ENCODE measurements around the gene SOX5.

Gene SOX5

DNA sequence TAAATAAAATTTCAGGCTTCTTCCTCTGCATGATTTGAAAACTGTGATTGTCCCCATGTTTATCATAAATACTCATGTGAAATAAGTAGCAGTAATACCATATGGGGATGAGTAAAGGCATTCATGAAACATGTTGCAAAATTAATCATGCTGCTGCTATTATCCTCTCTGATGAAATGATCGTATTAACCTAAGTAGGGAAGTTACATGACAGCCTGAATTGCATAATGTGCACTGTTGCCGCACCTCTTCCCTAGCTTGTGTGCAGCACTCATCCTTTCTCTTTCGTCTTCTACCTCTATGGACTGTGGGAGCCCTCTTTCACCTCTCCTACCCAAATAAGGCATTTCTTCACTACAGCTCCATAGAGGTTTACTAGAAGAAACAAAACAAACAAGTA, 367.6 kb downstream of the SOX5 start:
- no peak for DNase-seq (ENCODE audit: low read depth in 2 of 2)
- TF ChIP-seq, protein P1, sequence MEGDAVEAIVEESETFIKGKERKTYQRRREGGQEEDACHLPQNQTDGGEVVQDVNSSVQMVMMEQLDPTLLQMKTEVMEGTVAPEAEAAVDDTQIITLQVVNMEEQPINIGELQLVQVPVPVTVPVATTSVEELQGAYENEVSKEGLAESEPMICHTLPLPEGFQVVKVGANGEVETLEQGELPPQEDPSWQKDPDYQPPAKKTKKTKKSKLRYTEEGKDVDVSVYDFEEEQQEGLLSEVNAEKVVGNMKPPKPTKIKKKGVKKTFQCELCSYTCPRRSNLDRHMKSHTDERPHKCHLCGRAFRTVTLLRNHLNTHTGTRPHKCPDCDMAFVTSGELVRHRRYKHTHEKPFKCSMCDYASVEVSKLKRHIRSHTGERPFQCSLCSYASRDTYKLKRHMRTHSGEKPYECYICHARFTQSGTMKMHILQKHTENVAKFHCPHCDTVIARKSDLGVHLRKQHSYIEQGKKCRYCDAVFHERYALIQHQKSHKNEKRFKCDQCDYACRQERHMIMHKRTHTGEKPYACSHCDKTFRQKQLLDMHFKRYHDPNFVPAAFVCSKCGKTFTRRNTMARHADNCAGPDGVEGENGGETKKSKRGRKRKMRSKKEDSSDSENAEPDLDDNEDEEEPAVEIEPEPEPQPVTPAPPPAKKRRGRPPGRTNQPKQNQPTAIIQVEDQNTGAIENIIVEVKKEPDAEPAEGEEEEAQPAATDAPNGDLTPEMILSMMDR (IDR thresholded peaks at IDR 0.05; ENCODE audit: low read depth, low read length), result no peak
- no peak overlapping the region for H3K4me3 ChIP-seq (replicated peaks in 1 of 2; ENCODE audit: low read depth in 2 of 2, low read length in 2 of 2)

DNA sequence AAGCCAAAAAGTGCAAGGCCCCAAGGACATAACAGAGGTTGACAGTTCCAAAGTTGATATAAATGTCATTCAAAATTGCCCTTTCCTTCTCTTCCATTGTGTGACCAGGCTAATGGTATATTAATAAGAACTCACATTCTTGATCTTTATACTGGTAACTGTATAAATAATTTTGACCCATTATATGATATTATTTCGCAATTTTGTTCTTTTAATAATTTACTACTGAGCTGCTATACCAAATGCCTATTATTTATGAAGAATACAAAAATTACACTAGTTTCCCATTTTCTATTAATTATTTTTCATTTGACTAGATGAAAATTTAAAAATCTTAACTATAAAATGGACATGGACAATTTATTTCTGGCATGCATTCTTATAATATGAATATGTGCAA, 370.2 kb downstream of the SOX5 start:
- no peak overlapping the region for H3K4me3 ChIP-seq (replicated peaks in 1 of 2; ENCODE audit: low read depth in 2 of 2, low read length in 2 of 2)
- DNase-seq (ENCODE audit: low read depth in 2 of 2), result no peak
- TF ChIP-seq, protein P1 (IDR thresholded peaks at IDR 0.05; ENCODE audit: low read depth, low read length), result no peak

DNA sequence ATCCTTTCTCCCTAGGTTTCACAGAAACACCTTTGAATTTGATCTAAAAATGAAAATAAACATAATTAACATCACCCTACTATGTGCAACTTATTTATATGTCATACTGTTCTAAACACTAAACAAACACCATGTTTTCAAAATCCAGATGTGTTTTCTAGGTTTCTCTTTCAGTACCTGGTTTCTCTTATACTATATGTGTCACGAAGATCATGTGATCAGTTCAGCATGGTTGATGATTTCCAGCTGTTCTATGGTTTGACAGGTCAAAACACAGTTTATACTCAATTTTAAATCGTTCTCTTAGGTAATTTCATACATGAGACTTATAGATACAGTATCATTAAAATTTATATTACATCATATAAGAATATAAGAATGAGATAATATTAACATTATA, 373.1 kb downstream of the SOX5 start:
- no peak for DNase-seq (ENCODE audit: low read depth in 2 of 2)
- H3K4me3 ChIP-seq (replicated peaks in 1 of 2; ENCODE audit: low read depth in 2 of 2, low read length in 2 of 2), result no peak overlapping the region
- TF ChIP-seq, protein P1 (IDR thresholded peaks at IDR 0.05; ENCODE audit: low read depth, low read length), result no peak

DNA sequence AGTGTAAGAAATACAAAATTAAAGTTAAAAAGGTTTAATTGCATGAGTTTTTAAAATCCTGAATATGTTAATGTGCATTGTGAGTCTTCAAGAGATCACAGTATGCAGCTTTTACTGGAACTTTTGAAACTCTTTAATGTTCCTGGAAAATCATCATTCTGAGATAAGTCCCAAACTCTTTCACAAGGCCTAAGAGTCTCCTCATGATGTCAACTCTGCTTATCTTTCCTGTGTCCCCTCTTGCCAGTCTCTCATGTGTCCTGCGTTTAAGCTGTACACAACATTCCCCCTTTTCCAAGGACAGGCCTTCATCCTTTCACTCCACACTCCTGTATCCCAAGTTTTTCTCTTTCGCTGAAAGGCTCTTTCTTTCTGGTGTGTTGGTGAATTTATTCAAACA, 380.1 kb downstream of the SOX5 start:
- TF ChIP-seq, protein P1 (IDR thresholded peaks at IDR 0.05; ENCODE audit: low read depth, low read length), result no peak
- no peak for DNase-seq (ENCODE audit: low read depth in 2 of 2)

DNA sequence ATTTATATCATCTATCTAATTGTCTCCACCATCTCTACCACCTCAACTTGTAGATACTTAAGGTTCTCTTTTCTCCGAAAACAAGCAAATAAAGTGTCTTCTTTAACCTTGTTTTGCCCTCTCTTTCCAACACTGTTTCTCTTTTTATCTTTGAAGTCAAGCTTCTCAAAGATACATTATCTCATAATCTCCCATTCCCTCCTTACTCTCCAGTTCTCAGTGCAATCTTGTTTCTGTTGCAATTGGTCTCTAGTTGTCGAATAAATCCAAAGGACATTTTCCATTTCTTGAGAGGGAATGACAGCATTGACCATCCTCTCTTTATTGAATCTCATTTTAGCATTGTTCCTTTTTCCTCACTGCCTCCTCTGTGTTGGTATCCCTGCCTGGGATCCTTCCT, 383.3 kb downstream of the SOX5 start:
- no peak overlapping the region for H3K4me3 ChIP-seq (replicated peaks in 1 of 2; ENCODE audit: low read depth in 2 of 2, low read length in 2 of 2)
- no peak for DNase-seq (ENCODE audit: low read depth in 2 of 2)
- TF ChIP-seq, protein P1 (IDR thresholded peaks at IDR 0.05; ENCODE audit: low read depth, low read length), result no peak

More for the DNA sequence above, 380.1 kb downstream of the SOX5 start:
- no peak overlapping the region for H3K4me3 ChIP-seq (replicated peaks in 1 of 2; ENCODE audit: low read depth in 2 of 2, low read length in 2 of 2)

DNA sequence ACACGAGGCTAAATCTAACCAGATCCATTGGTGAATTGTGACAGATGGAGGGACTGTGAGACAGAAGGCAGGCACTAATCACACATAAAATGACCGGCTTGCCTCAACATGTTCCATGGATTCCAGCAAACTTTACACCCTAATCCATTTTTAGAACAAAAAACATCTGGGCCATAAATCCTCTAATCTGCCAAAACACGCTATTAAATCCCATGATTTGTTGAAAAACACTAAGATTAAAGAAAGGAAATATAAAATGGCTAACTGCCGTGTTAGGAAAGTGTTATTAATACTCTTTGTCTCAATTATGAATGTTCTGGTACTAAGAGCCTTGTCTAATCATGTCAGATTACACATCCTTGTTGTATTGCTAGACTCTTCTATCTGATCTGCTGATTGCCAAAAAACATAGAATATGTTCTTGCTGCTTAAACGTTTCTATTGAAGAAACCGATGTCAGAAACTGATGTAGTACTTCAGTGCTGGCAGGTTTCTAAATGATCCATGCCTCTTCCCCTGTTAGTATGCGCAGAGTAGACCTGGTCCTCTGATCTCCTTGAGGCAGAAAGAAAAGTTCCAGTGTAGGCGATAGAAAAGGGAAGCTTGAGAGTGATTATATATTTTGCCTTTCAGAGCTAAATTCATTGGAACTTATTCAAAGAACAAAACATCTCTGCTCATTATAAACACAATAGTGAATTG, 384.9 kb downstream of the SOX5 start:
- no peak for DNase-seq (ENCODE audit: low read depth in 2 of 2)
- TF ChIP-seq, protein P1 (IDR thresholded peaks at IDR 0.05; ENCODE audit: low read depth, low read length), result no peak
- H3K4me3 ChIP-seq (replicated peaks in 1 of 2; ENCODE audit: low read depth in 2 of 2, low read length in 2 of 2), result no peak overlapping the region
